Prostate gland (tissue), 2 donors: Measurements from ENCODE around the gene COX6A1.

Experiments
- POLR2A ChIP-seq: fragments of 450-650 bp; IDR thresholded peaks from one replicate; pipeline ENCODE4 v1.6.1; 2016; ENCODE audit warnings: antibody characterized with exemption, mild to moderate bottlenecking
- POLR2AphosphoS5 ChIP-seq: sonication (generic); formaldehyde crosslinking; IDR thresholded peaks from one replicate; pipeline ENCODE4 v1.6.1; 2017; ENCODE audit warnings: antibody characterized with exemption
- TF ChIP-seq, protein P1 (sequence below), 4 experiments: fragments of 200-600 bp in 2 of 4; fragments of 450-650 bp in 2 of 4; sonication (generic) in 2 of 4; IDR thresholded peaks; 1 replicate in 3 of 4; 2 replicates in 1 of 4; pipeline ENCODE4 v1.5.1; 2016 to 2019; ENCODE audit warnings: antibody characterized with exemption in 4 of 4, mild to moderate bottlenecking in 2 of 4, moderate library complexity in 2 of 4

- TF ChIP-seq, protein P1, sequence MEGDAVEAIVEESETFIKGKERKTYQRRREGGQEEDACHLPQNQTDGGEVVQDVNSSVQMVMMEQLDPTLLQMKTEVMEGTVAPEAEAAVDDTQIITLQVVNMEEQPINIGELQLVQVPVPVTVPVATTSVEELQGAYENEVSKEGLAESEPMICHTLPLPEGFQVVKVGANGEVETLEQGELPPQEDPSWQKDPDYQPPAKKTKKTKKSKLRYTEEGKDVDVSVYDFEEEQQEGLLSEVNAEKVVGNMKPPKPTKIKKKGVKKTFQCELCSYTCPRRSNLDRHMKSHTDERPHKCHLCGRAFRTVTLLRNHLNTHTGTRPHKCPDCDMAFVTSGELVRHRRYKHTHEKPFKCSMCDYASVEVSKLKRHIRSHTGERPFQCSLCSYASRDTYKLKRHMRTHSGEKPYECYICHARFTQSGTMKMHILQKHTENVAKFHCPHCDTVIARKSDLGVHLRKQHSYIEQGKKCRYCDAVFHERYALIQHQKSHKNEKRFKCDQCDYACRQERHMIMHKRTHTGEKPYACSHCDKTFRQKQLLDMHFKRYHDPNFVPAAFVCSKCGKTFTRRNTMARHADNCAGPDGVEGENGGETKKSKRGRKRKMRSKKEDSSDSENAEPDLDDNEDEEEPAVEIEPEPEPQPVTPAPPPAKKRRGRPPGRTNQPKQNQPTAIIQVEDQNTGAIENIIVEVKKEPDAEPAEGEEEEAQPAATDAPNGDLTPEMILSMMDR (IDR thresholded peaks at IDR 0.05) = no peak
- no peak for TF ChIP-seq POLR2A
- TF ChIP-seq POLR2AphosphoS5 = no peak
Measured at GRCh38 chr12:120421701-120422100, 16.2 kb upstream of the COX6A1 start.
